HG03196 (cell line): ENCODE data around the gene AEBP2.
"Not testable (repeated sequence)": the region's sequence is repeated elsewhere in the genome, so short reads cannot be mapped to it uniquely, and the experiment has no call there.

Experiments used
- ATAC-seq: cut with Tn5 transposase; IDR thresholded peaks from one replicate; pipeline ENCODE4 v1.9.1; 2021; ENCODE audit not compliant: unreplicated experiment

AEBP2 gene

DNA sequence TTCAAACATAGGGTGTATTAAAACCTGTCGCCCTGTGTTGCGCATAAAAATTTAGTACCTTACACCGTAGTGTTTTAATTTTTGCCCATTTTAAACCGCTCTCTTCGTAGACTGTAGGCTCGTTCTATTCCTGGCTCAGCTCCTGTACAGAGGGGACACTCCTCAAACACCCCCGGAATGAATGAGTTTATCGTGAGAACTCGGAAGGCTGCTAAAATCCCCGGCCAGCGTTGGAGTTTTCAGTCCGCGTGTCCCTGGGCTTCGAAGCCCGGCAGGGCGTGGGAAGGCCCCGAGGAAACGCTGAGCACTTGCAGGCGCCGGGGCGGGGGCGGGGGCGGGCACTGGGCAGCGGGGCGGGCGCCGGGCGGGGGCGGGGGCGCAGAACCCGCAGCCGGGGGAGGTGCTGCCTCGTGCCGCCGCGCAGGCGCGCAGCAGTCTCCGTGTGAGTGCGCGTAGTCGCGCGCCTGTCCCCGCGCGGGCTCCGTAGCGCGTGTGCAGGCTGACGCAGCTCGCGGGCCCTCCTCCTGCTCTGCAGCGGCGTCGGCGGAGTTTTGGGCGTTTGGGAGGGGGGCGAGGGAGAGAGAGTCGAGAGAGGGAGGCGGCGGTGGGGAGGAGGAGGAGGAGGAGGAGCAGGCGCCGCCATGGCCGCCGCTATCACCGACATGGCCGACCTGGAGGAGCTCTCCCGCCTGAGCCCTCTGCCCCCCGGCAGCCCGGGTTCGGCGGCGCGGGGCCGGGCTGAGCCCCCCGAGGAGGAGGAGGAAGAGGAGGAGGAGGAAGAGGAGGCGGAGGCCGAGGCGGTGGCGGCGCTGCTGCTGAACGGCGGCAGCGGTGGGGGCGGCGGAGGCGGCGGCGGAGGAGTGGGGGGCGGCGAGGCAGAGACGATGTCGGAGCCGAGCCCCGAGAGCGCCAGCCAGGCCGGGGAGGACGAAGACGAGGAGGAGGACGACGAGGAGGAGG, at the start of gene AEBP2:
Gene AEBP2 (plus strand): TSS at position 434 of the 960 bp plus-strand sequence. CDS start 208 bp downstream, at position 642.
- peak; percentile 82 for ATAC-seq

DNA sequence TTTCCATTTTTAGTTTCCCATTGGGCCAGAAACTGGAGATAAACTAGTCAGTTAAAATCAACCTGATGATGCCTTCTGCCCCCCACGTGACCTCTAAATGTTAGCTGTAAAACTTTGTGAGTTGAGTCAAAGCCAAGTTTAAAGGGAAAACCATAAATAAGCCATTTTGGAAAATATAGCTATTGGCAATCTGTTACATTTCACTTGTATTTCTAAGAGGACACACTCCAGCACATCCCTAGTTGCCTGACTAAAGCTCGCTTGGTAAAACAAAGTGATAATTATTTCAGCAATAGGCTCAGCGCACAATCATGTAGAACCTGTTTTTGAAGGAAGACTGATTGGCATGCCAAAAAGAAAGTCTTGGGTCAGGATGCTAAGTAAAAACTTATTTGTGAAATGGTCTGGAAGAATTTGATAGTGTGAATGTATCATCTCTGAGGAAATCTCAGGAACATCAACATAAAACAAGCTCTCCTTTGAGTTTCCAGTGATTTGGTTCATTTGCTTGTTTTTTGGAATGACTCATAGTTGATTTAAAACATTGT, 49.2 kb upstream of the AEBP2 start:
- ATAC-seq: no peak

DNA sequence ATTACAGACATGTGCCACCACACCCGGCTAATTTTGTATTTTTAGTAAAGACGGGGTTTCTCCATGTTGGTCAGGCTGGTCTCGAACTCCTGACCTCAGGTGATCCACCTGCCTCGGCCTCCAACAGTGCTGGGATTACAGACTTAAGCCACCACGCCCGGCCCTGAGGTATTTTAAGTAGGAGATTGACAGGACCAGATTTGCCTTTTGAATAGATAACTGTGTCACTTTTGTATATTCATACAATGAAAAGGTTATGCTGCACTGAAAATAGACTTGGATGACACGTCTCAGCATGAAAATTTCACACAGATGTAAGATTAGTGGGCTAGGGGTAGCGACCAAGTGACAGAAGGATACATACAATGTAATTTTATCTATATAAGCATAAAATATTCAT, 46.6 kb upstream of the AEBP2 start:
- ATAC-seq: not testable (repeated sequence)

- ATAC-seq: no peak
Measured at GRCh38 chr12:19394385-19394784, 44.9 kb upstream of the AEBP2 start.

- no peak for ATAC-seq
Measured at GRCh38 chr12:19397534-19397933, 41.8 kb upstream of the AEBP2 start.

GRCh38 chr12:19398376-19399363, 40.6 kb upstream of the AEBP2 start:
- ATAC-seq: no peak

GRCh38 chr12:19400649-19401285, 38.5 kb upstream of the AEBP2 start:
- not testable (repeated sequence) for ATAC-seq

GRCh38 chr12:19402211-19402610, 37.1 kb upstream of the AEBP2 start:
- ATAC-seq: no peak

DNA sequence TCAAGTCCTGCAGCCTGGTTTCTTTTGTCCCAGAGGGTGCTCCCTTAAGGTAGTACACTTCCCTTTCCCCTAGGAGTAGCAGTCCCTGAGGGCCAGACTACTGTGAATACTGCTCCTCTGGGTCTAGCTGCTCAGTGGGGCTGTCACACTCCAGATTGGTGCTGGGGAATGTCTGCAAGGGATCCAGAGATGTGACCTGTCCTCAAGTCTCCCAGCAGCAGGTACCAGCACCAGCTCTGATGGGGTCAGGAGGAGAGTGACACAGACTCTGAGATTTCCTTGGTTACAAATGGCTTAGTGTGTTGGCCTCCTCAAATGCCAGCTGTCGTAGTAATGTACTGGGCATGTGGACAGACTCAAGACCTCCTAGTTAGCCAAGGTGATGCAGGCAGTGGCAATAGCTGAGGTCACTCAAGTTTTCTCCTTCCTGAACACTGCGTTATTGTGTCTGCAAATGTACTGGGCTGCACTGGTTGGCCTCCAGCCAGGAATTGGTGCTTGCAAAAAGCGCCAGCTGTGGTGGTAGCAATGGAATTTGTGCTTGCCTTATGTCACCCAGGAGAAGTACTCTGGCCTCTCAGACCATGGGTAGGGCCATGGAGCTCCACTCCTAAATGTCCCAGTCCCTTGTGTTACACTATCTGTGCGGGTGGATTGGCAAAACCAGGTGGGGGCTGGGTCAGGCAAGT, 36.4 kb upstream of the AEBP2 start:
- no peak for ATAC-seq

- no peak for ATAC-seq
Measured at GRCh38 chr12:19404242-19404880, 34.9 kb upstream of the AEBP2 start.

GRCh38 chr12:19409376-19409775, 29.9 kb upstream of the AEBP2 start:
- ATAC-seq: no peak

DNA sequence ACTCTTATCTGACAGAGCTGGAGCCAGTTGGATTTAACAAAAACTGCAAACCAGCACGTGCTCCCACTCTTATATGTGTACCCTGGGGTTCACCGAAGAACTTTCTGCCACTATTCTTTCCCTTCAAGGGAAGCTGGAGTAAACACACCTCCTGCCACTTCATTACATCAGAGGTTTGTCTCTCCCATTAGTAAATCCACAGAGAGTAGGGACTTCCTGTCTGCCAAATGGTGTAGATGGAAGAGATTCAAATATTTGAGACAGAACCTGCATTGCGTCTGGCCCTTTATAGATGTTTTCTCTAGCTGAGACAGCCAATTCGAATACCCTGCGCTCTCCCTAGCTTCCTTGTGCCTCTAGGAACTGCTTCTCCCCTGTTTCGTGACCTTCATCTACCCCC, 29.1 kb upstream of the AEBP2 start:
- ATAC-seq: no peak

DNA sequence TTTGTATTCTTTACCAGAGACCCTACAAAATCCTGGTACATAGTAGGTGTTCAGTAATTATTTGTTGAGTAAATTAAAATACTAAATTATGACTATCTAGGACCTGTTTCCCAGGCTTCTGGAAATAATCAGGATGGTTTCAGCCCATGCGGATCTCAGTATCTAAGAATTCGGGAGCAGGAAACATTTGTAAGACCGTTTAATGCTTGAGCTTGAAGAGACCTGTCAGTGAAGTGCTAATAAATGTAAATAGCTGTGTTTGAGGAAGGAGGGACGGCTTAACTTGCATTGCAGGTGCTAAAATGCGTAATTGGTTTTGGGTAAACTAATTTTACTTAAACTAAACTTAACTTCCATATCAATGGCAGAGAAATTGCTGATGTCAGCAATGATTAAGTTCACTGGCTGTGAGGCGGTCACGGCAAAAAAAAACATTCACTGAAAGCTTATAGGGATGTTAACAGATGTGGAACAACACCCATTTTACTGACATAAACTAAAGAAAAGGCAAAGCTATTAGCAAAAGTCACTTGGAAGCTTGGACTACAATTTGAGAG, 28.6 kb upstream of the AEBP2 start:
- no peak for ATAC-seq

GRCh38 chr12:19411234-19412204, 27.8 kb upstream of the AEBP2 start:
- ATAC-seq: no peak

DNA sequence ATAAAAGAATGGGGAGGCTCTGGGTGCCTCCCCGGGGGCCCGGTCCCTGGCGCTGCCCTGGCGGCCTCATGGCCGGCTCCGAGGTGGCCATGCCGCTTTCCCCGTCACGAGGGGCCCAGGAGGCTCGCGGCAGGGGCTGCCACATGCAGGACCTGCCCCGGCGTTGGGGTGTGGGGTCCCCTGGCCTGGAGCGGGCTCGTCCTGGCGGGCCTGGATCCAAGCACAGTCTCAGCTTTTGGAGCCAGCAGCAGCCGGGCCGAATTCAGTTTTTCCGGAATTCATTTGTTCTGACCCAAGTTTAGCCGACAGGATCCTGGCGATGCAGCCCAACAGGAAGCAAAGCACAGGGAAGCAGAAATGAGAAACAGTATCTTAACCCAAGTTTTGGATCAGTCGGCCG, 26.4 kb upstream of the AEBP2 start:
- ATAC-seq: no peak

- not testable (repeated sequence) for ATAC-seq
Measured at GRCh38 chr12:19413582-19413981, 25.7 kb upstream of the AEBP2 start.

DNA sequence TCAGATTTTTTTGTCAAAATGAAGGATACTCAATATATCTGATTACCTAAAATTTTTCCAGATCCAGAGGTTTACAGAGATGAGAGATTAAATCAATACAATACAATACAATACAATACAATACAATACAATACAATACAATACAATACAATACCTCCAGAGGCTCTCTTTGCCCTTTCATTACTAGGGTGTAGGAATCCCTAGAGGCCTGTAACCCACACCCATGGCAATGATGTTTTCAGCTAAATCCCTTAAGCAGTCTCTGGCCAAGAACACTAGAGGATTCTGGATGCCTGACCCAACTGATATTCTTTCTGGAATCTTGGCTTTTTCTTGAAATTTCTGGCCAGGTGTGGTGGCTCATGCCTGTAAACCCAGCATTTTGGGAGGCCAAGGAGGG, 23.7 kb upstream of the AEBP2 start:
- ATAC-seq: no peak

GRCh38 chr12:19419086-19419485, 20.2 kb upstream of the AEBP2 start:
- ATAC-seq: no peak
